WTC11 (cell line): ENCODE data around the gene CDC42EP4.

Experiments used
- ATF6 ChIP-seq: sonication (generic); formaldehyde crosslinking; IDR thresholded peaks from 2 replicates; pipeline ENCODE4 v1.8.1; 2023; ENCODE audit warnings: mild to moderate bottlenecking, missing genetic modification reagents
- CTCF ChIP-seq: fragments of 200-600 bp; IDR thresholded peaks from 2 replicates; pipeline ENCODE4 v1.8.0; 2022; ENCODE audit warnings: antibody characterized with exemption
- GRHL2 ChIP-seq: fragments of 250-450 bp; sonication (Bioruptor Pico); IDR thresholded peaks from 2 replicates; pipeline ENCODE4 v1.8.0; 2022; ENCODE audit warnings: mild to moderate bottlenecking, moderate library complexity; ENCODE audit not compliant: insufficient replicate concordance, severe bottlenecking
- IRF2 ChIP-seq: sonication (generic); formaldehyde crosslinking; IDR thresholded peaks from 2 replicates; pipeline ENCODE4 v1.8.0; 2022; ENCODE audit warnings: low read depth, missing genetic modification reagents, borderline replicate concordance
- USF2 ChIP-seq: sonication (generic); formaldehyde crosslinking; IDR thresholded peaks from 2 replicates; pipeline ENCODE4 v1.8.1; 2023; ENCODE audit warnings: mild to moderate bottlenecking, missing genetic modification reagents, moderate library complexity
- ZMAT4 ChIP-seq: fragments of 250-450 bp; sonication (Bioruptor Pico); IDR thresholded peaks from 2 replicates; pipeline ENCODE4 v1.9.0; 2021; ENCODE audit warnings: mild to moderate bottlenecking
- ZNF138 ChIP-seq: sonication (generic); formaldehyde crosslinking; conservative IDR thresholded peaks from 2 replicates; pipeline ENCODE4 v1.8.1; 2022; ENCODE audit warnings: mild to moderate bottlenecking, moderate library complexity, missing genetic modification reagents
- ZNF396 ChIP-seq: fragments of 250-450 bp; sonication (Bioruptor Pico); IDR thresholded peaks from 2 replicates; pipeline ENCODE4 v1.8.0; 2021; ENCODE audit warnings: mild to moderate bottlenecking, moderate library complexity, borderline replicate concordance

- TF ChIP-seq ZNF396 (CRISPR knock-in tag) (no peak), ZMAT4 (CRISPR knock-in tag) (no peak), CTCF (no peak), ZNF138 (CRISPR knock-in tag) (no peak), GRHL2 (CRISPR knock-in tag) (no peak), USF2 (no peak), ATF6 (CRISPR knock-in tag) (no peak), IRF2 (no peak)
Measured at GRCh38 chr17:73247726-73248125, 64.1 kb downstream of the CDC42EP4 start.
